ENCODE data around the gene CFAP221.

Gene CFAP221

DNA sequence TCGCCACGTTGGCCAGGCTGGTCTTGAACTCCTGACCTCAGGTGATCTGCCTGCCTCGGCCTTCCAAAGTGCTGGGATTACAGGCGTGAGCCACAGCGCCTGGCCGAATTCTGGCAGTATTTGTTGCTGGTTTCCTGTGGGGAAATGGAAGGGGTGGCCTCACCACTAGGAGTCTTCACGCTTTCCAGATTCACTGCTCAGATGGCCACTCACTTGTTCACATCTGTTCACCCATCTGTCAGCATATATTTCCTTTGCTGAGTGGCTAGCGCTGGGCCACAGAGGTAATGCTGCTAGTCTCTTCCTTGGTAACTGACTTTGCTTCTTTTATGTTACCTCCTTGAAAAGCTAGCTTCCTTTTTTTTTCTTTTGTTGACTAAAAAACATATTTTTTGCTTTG, 162.0 kb downstream of the CFAP221 start:
- H3K27ac ChIP-seq = no peak overlapping the region
- no peak for TF ChIP-seq ZFX (IDR thresholded peaks at IDR 0.05)
- TF ChIP-seq, protein P1, sequence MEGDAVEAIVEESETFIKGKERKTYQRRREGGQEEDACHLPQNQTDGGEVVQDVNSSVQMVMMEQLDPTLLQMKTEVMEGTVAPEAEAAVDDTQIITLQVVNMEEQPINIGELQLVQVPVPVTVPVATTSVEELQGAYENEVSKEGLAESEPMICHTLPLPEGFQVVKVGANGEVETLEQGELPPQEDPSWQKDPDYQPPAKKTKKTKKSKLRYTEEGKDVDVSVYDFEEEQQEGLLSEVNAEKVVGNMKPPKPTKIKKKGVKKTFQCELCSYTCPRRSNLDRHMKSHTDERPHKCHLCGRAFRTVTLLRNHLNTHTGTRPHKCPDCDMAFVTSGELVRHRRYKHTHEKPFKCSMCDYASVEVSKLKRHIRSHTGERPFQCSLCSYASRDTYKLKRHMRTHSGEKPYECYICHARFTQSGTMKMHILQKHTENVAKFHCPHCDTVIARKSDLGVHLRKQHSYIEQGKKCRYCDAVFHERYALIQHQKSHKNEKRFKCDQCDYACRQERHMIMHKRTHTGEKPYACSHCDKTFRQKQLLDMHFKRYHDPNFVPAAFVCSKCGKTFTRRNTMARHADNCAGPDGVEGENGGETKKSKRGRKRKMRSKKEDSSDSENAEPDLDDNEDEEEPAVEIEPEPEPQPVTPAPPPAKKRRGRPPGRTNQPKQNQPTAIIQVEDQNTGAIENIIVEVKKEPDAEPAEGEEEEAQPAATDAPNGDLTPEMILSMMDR (conservative IDR thresholded peaks at IDR 0.05) = no peak

Measured in C4-2B (cell line).